GM21717 (cell line): Measurements from ENCODE around the gene HFM1.
"Not testable (repeated sequence)": the region's sequence is repeated elsewhere in the genome, so short reads cannot be mapped to it uniquely, and the experiment has no call there.

Source experiments
- ATAC-seq: cut with Tn5 transposase; IDR thresholded peaks from one replicate; pipeline ENCODE4 v1.9.1; 2021; ENCODE audit warnings: mild to moderate bottlenecking, moderate library complexity; ENCODE audit not compliant: unreplicated experiment

Gene HFM1

GRCh38 chr1:91381844-91382243, 22.8 kb downstream of the HFM1 start:
- ATAC-seq = no peak

- ATAC-seq = no peak
These were observed 30.6 kb downstream of the HFM1 start for GRCh38 chr1:91374086-91374485.

GRCh38 chr1:91372230-91372629, 32.4 kb downstream of the HFM1 start:
- not testable (repeated sequence) for ATAC-seq

GRCh38 chr1:91349524-91349923, 55.1 kb downstream of the HFM1 start:
- no peak for ATAC-seq

GRCh38 chr1:91346824-91347223, 57.8 kb downstream of the HFM1 start:
- no peak for ATAC-seq

- ATAC-seq = no peak
These were observed 59.1 kb downstream of the HFM1 start for GRCh38 chr1:91345395-91346005.

- ATAC-seq = no peak
These were observed 66.1 kb downstream of the HFM1 start for GRCh38 chr1:91338501-91338900.

GRCh38 chr1:91335603-91336002, 69.0 kb downstream of the HFM1 start:
- ATAC-seq = no peak

GRCh38 chr1:91334856-91335255, 69.8 kb downstream of the HFM1 start:
- ATAC-seq = no peak

GRCh38 chr1:91325456-91325855, 79.2 kb downstream of the HFM1 start:
- ATAC-seq = no peak

GRCh38 chr1:91314643-91315042, 90.0 kb downstream of the HFM1 start:
- ATAC-seq = no peak

- ATAC-seq = no peak
These were observed 93.0 kb downstream of the HFM1 start for GRCh38 chr1:91311672-91312071.

GRCh38 chr1:91308544-91308943, 96.1 kb downstream of the HFM1 start:
- ATAC-seq = no peak

GRCh38 chr1:91307784-91308409, 96.7 kb downstream of the HFM1 start:
- ATAC-seq = no peak

- ATAC-seq = no peak
These were observed 101.5 kb downstream of the HFM1 start for GRCh38 chr1:91303165-91303564.

GRCh38 chr1:91288843-91289553, 115.6 kb downstream of the HFM1 start:
- ATAC-seq = not testable (repeated sequence)

GRCh38 chr1:91286962-91287317, 117.7 kb downstream of the HFM1 start:
- not testable (repeated sequence) for ATAC-seq

GRCh38 chr1:91286259-91286961, 118.2 kb downstream of the HFM1 start:
- ATAC-seq = not testable (repeated sequence)

- no peak for ATAC-seq
These were observed 121.3 kb downstream of the HFM1 start for GRCh38 chr1:91283421-91283726.

- ATAC-seq = peak; percentile 63
These were observed 121.8 kb downstream of the HFM1 start for GRCh38 chr1:91282695-91283420.

GRCh38 chr1:91281782-91282181, 122.9 kb downstream of the HFM1 start:
- no peak for ATAC-seq
